ENCODE measurements around the gene PDZRN3. TPM values are rescaled to one million over a fixed set of nuclear protein-coding genes. Genes with fewer than 3 reads are reported as not detected.
A peak's percentile ranks its signal among the peaks of the same experiment; 100 is the strongest.

The PDZRN3 gene
- polyA plus RNA-seq, 10 donors: 59.5 to 116 (median 77.0) TPM

GRCh38 chr3:73426606-73427005, 198.1 kb downstream of the PDZRN3 start:
- no peak for DNase-seq

GRCh38 chr3:73423116-73423515, 201.6 kb downstream of the PDZRN3 start:
- DNase-seq: peak in 1 of 3 donors; percentile 63

- peak in 2 of 3 donors; percentile 34 to 72 for DNase-seq
Measured at GRCh38 chr3:73422571-73422970, 202.2 kb downstream of the PDZRN3 start.

GRCh38 chr3:73419942-73420341, 204.8 kb downstream of the PDZRN3 start:
- no peak for DNase-seq

GRCh38 chr3:73419179-73419803, 205.4 kb downstream of the PDZRN3 start:
- peak in 2 of 3 donors; percentile 54 to 75 for DNase-seq

GRCh38 chr3:73418681-73419080, 206.1 kb downstream of the PDZRN3 start:
- DNase-seq: peak in 1 of 3 donors; percentile 56

GRCh38 chr3:73415118-73415517, 209.6 kb downstream of the PDZRN3 start:
- no peak for DNase-seq

GRCh38 chr3:73413619-73414018, 211.1 kb downstream of the PDZRN3 start:
- DNase-seq: no peak

GRCh38 chr3:73411993-73412392, 212.7 kb downstream of the PDZRN3 start:
- no peak for DNase-seq

GRCh38 chr3:73411545-73411944, 213.2 kb downstream of the PDZRN3 start:
- no peak for DNase-seq

GRCh38 chr3:73409138-73409763, 215.5 kb downstream of the PDZRN3 start:
- DNase-seq: peak in 1 of 3 donors; percentile 82

- DNase-seq: no peak
Measured at GRCh38 chr3:73408634-73409033, 216.1 kb downstream of the PDZRN3 start.

- no peak for DNase-seq
Measured at GRCh38 chr3:73407577-73407976, 217.2 kb downstream of the PDZRN3 start.

- no peak for DNase-seq
Measured at GRCh38 chr3:73405853-73406252, 218.9 kb downstream of the PDZRN3 start.

- no peak for DNase-seq
Measured at GRCh38 chr3:73405000-73405399, 219.7 kb downstream of the PDZRN3 start.

- no peak for DNase-seq
Measured at GRCh38 chr3:73404435-73404834, 220.3 kb downstream of the PDZRN3 start.

GRCh38 chr3:73403444-73403843, 221.3 kb downstream of the PDZRN3 start:
- DNase-seq: no peak

- no peak for DNase-seq
Measured at GRCh38 chr3:73401616-73402279, 223.0 kb downstream of the PDZRN3 start.

GRCh38 chr3:73401059-73401458, 223.7 kb downstream of the PDZRN3 start:
- no peak for DNase-seq

GRCh38 chr3:73399666-73400253, 225.0 kb downstream of the PDZRN3 start:
- no peak for DNase-seq

- no peak for DNase-seq
Measured at GRCh38 chr3:73399106-73399505, 225.6 kb downstream of the PDZRN3 start.

- DNase-seq: no peak
Measured at GRCh38 chr3:73398084-73398483, 226.7 kb downstream of the PDZRN3 start.

- DNase-seq: no peak
Measured at GRCh38 chr3:73394240-73394639, 230.5 kb downstream of the PDZRN3 start.
